Karpas-422 (cell line): Measurements from ENCODE around the gene ZNF341. TPM values are rescaled to one million over a fixed set of nuclear protein-coding genes. Genes with fewer than 3 reads are reported as not detected.
"Not testable (repeated sequence)": the region's sequence is repeated elsewhere in the genome, so short reads cannot be mapped to it uniquely, and the experiment has no call there.

Experiments used
- DNase-seq: peaks from one replicate; pipeline ENCODE4 v3.0.0-alpha.2; 2015
- H2AFZ ChIP-seq: fragments of 200-600 bp; sonication (generic); 2 replicates; pipeline ENCODE4 v1.6.1; 2014; ENCODE audit warnings: antibody characterized with exemption, low read length, mixed read lengths
- H3K27ac ChIP-seq: fragments of 200-600 bp; sonication (generic); 2 replicates; pipeline ENCODE4 v1.5.1; 2014; ENCODE audit warnings: mild to moderate bottlenecking, low read length, moderate library complexity
- H3K27me3 ChIP-seq: fragments of 200-600 bp; sonication (generic); 2 replicates; pipeline ENCODE4 v1.6.1; 2014; ENCODE audit warnings: low read length, mixed read lengths
- H3K36me3 ChIP-seq: fragments of 200-600 bp; sonication (generic); 2 replicates; pipeline ENCODE4 v1.6.1; 2014; ENCODE audit warnings: low read length, mixed read lengths; ENCODE audit not compliant: insufficient read depth
- H3K4me1 ChIP-seq: fragments of 200-600 bp; sonication (generic); 2 replicates; pipeline ENCODE4 v1.6.1; 2014; ENCODE audit warnings: mild to moderate bottlenecking, low read length, mixed read lengths
- H3K4me2 ChIP-seq: fragments of 200-600 bp; sonication (generic); 2 replicates; pipeline ENCODE4 v1.6.1; 2014; ENCODE audit warnings: low read length, low read depth, mild to moderate bottlenecking; ENCODE audit not compliant: poor library complexity, severe bottlenecking
- H3K4me3 ChIP-seq: fragments of 200-600 bp; sonication (generic); 2 replicates; pipeline ENCODE4 v1.5.1; 2014; ENCODE audit warnings: mild to moderate bottlenecking, antibody characterized with exemption, low read length, mixed read lengths
- H3K79me2 ChIP-seq: fragments of 200-600 bp; sonication (generic); 2 replicates; pipeline ENCODE4 v1.6.1; 2014; ENCODE audit warnings: mild to moderate bottlenecking, low read length, mixed read lengths
- H3K9ac ChIP-seq: fragments of 200-600 bp; sonication (generic); 2 replicates; pipeline ENCODE4 v1.6.0; 2014; ENCODE audit warnings: low read length
- H3K9me2 ChIP-seq: fragments of 200-600 bp; sonication (generic), shearing (Covaris generic); replicated peaks from 2 replicates; pipeline ENCODE4 v1.6.0; 2014; ENCODE audit warnings: mild to moderate bottlenecking, low read length, moderate library complexity; ENCODE audit not compliant: insufficient read depth
- H3K9me3 ChIP-seq: fragments of 300-700, 200-600 bp; sonication (generic); 2 replicates; pipeline ENCODE4 v1.6.1; 2014; ENCODE audit warnings: low read length, mixed read lengths
- H4K20me1 ChIP-seq: fragments of 200-600 bp; sonication (generic); 2 replicates; pipeline ENCODE4 v1.6.1; 2014; ENCODE audit warnings: mild to moderate bottlenecking, antibody characterized with exemption, low read length, low read depth; ENCODE audit not compliant: insufficient read depth
- total RNA-seq: library from RNA; depleted of rRNA; stranded (reverse); fragments of >200 nt; shearing (Covaris generic); gene quantifications from 2 replicates; pipeline ENCODE4 v1.2.3, GENCODE V29; 2014; ENCODE audit warnings: low replicate concordance

The ZNF341 gene
- total RNA-seq, 1 experiment from 2014 or later, result 3.0 TPM

GRCh38 chr20:33791959-33792597 is 60.3 kb downstream of the ZNF341 start:
- H2AFZ ChIP-seq, result no peak overlapping the region
- H3K9me2 ChIP-seq, result no peaks in the 10 kb centered on the region
- H3K4me3 ChIP-seq, result no peak overlapping the region
- H4K20me1 ChIP-seq, result no peaks in the 10 kb centered on the region
- no peak overlapping the region for H3K27ac ChIP-seq
- H3K9me3 ChIP-seq, result no peaks in the 10 kb centered on the region
- no peaks in the 10 kb centered on the region for H3K4me1 ChIP-seq
- H3K79me2 ChIP-seq, result no peaks in the 10 kb centered on the region
- H3K36me3 ChIP-seq, result no peaks in the 10 kb centered on the region
- no peak overlapping the region for H3K9ac ChIP-seq
- DNase-seq, result peak; percentile 75
- H3K27me3 ChIP-seq, result no peaks in the 10 kb centered on the region
- no peak overlapping the region for H3K4me2 ChIP-seq

GRCh38 chr20:33792598-33792989 is 60.8 kb downstream of the ZNF341 start:
- not testable (repeated sequence) for H3K27ac ChIP-seq, H3K9me2 ChIP-seq, H3K9me3 ChIP-seq, H3K4me1 ChIP-seq, H3K79me2 ChIP-seq, H3K9ac ChIP-seq, DNase-seq, H2AFZ ChIP-seq, H3K36me3 ChIP-seq, H3K4me2 ChIP-seq, H3K27me3 ChIP-seq, H4K20me1 ChIP-seq, H3K4me3 ChIP-seq

GRCh38 chr20:33793011-33793931 is 61.5 kb downstream of the ZNF341 start:
- Histone ChIP-seq H3K27me3 (no peaks in the 10 kb centered on the region), H3K9me3 (no peaks in the 10 kb centered on the region), H3K9me2 (no peaks in the 10 kb centered on the region), H2AFZ (no peak overlapping the region), H3K4me3 (no peak overlapping the region), H3K36me3 (no peaks in the 10 kb centered on the region), H3K79me2 (no peaks in the 10 kb centered on the region), H3K4me2 (no peak overlapping the region), H3K4me1 (no peaks in the 10 kb centered on the region), H3K9ac (no peak overlapping the region), H3K27ac (no peak overlapping the region), H4K20me1 (no peaks in the 10 kb centered on the region)
- no peak for DNase-seq

- no peak overlapping the region for H2AFZ ChIP-seq
These were observed 64.6 kb downstream of the ZNF341 start for GRCh38 chr20:33796263-33796906.

GRCh38 chr20:33796907-33797544 is 65.2 kb downstream of the ZNF341 start:
- DNase-seq, result no peak
- Histone ChIP-seq H4K20me1 (no peaks in the 10 kb centered on the region), H3K4me2 (no peak overlapping the region), H3K9me2 (no peaks in the 10 kb centered on the region), H3K36me3 (no peaks in the 10 kb centered on the region), H2AFZ (no peak overlapping the region), H3K79me2 (no peaks in the 10 kb centered on the region), H3K27ac (no peak overlapping the region), H3K27me3 (no peaks in the 10 kb centered on the region), H3K9ac (no peak overlapping the region), H3K4me3 (no peak overlapping the region), H3K9me3 (no peaks in the 10 kb centered on the region), H3K4me1 (no peaks in the 10 kb centered on the region)

More at GRCh38 chr20:33796263-33796906, 64.6 kb downstream of the ZNF341 start:
- Histone ChIP-seq H3K9ac (no peak overlapping the region), H3K27me3 (no peaks in the 10 kb centered on the region), H3K9me3 (no peaks in the 10 kb centered on the region), H3K4me1 (no peaks in the 10 kb centered on the region), H3K36me3 (no peaks in the 10 kb centered on the region), H3K9me2 (no peaks in the 10 kb centered on the region), H3K4me3 (no peak overlapping the region), H3K79me2 (no peaks in the 10 kb centered on the region), H3K27ac (no peak overlapping the region), H4K20me1 (no peaks in the 10 kb centered on the region), H3K4me2 (no peak overlapping the region)
- no peak for DNase-seq

GRCh38 chr20:33798444-33798843 is 66.6 kb downstream of the ZNF341 start:
- Histone ChIP-seq H3K36me3 (no peaks in the 10 kb centered on the region), H3K27me3 (no peaks in the 10 kb centered on the region), H3K79me2 (no peaks in the 10 kb centered on the region), H3K27ac (no peak overlapping the region), H2AFZ (no peak overlapping the region), H4K20me1 (no peaks in the 10 kb centered on the region), H3K4me1 (no peaks in the 10 kb centered on the region), H3K9ac (no peak overlapping the region), H3K4me3 (no peak overlapping the region), H3K4me2 (no peak overlapping the region), H3K9me2 (no peaks in the 10 kb centered on the region), H3K9me3 (no peaks in the 10 kb centered on the region)
- DNase-seq, result no peak

- H3K9ac ChIP-seq, result no peak overlapping the region
- H3K9me3 ChIP-seq, result no peaks in the 10 kb centered on the region
- no peaks in the 10 kb centered on the region for H3K4me1 ChIP-seq
- no peaks in the 10 kb centered on the region for H3K27me3 ChIP-seq
- H4K20me1 ChIP-seq, result no peaks in the 10 kb centered on the region
- H3K79me2 ChIP-seq, result no peaks in the 10 kb centered on the region
- no peak for DNase-seq
- H3K9me2 ChIP-seq, result no peaks in the 10 kb centered on the region
- no peak overlapping the region for H3K4me3 ChIP-seq
- H3K36me3 ChIP-seq, result no peaks in the 10 kb centered on the region
- H2AFZ ChIP-seq, result no peak overlapping the region
- no peak overlapping the region for H3K4me2 ChIP-seq
- no peak overlapping the region for H3K27ac ChIP-seq
These were observed 72.1 kb downstream of the ZNF341 start for GRCh38 chr20:33803921-33804337.

- Histone ChIP-seq H3K4me1 (peaks cover 18% of the 10 kb centered on the region), H3K4me2 (no peak overlapping the region), H3K4me3 (no peak overlapping the region), H3K9me2 (no peaks in the 10 kb centered on the region), H2AFZ (no peak overlapping the region), H3K27me3 (no peaks in the 10 kb centered on the region), H3K9ac (no peak overlapping the region), H3K9me3 (no peaks in the 10 kb centered on the region), H3K27ac (no peak overlapping the region), H3K79me2 (peaks cover 22% of the 10 kb centered on the region), H4K20me1 (no peaks in the 10 kb centered on the region), H3K36me3 (no peaks in the 10 kb centered on the region)
- no peak for DNase-seq
These were observed 76.6 kb downstream of the ZNF341 start for GRCh38 chr20:33808388-33808787.
